Measurements from ENCODE around the gene GNG7.
A peak's percentile ranks its signal among the peaks of the same experiment; 100 is the strongest.
"Not testable (repeated sequence)": the region's sequence is repeated elsewhere in the genome, so short reads cannot be mapped to it uniquely, and the experiment has no call there.

The GNG7 gene

DNA sequence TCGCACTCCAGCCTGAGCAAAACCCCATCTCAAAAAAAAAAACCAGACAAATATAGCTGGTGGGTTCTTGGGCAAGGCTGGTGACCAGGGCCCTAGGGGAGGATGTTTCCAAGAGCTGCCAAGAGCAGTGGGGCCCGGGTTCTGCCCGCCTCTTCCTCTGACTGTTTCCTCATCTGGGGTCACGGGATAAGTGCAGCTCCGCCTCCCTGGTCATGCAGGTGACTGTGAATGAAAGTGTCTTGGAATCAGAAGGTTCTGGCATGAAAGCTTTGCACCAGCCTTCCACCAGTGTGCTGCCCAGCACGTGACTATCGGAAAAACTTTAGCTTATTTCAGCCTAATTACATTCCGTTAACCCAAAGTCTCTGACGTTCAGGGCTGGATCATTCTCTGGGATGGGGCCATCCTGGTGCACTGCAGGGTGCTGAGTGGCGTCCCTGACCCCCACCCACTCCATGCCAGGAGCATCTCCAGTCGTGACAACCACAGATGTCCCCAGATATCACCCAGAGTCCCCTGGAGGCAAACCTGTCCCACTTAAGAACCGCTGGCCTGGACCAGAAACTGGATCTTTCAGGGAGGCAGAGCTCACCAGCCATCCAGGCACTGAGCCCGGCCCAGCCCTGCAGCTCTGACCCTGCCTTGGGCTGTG is 85.6 kb downstream of the GNG7 start:
- DNase-seq: no peak

DNA sequence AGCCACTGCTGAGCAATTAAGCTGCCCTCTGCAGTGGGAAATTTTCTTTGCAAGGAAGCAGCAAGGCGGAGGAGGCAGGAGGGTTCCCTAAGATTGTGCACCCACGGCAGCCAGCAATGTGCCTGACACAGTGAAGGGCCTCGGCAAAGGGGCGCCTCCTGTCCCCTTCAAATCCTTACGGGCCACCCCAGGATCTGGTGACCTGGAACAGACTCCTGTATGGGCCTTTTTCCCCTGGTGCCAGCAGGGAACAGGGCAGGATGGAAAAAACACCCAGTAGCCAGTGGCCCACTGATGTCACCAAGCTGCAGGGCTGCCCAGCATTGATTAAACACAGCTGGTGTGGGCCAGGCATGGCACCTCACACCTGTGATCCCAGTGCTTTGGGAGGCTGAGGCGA is 86.7 kb downstream of the GNG7 start:
- no peak for DNase-seq

GRCh38 chr19:2613507-2614295 is 88.8 kb downstream of the GNG7 start:
- DNase-seq: no peak

- no peak for DNase-seq
Measured at GRCh38 chr19:2612619-2613249, 89.8 kb downstream of the GNG7 start.

GRCh38 chr19:2611483-2612464 is 90.7 kb downstream of the GNG7 start:
- DNase-seq: no peak

GRCh38 chr19:2610637-2611482 is 91.6 kb downstream of the GNG7 start:
- peak; percentile 24 for DNase-seq

- DNase-seq: no peak
Measured at GRCh38 chr19:2609389-2610116, 92.9 kb downstream of the GNG7 start.

- not testable (repeated sequence) for DNase-seq
Measured at GRCh38 chr19:2609034-2609388, 93.5 kb downstream of the GNG7 start.

DNA sequence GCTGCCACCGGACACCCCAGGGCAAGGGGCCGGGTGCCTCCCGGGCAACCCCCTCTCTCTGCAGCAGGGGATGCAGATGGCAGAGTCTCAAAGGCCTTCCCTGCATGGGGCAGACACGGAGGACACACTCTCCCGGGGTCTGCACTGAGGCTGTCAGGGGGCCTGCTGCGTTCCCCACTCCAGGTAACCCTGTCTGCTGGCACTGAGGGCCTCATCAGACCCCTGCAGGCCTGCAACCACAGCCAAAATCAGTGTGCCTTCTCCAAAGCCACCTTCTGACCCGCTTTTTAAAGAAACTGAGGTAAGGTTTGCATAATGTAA is 93.9 kb downstream of the GNG7 start:
- DNase-seq: no peak

DNA sequence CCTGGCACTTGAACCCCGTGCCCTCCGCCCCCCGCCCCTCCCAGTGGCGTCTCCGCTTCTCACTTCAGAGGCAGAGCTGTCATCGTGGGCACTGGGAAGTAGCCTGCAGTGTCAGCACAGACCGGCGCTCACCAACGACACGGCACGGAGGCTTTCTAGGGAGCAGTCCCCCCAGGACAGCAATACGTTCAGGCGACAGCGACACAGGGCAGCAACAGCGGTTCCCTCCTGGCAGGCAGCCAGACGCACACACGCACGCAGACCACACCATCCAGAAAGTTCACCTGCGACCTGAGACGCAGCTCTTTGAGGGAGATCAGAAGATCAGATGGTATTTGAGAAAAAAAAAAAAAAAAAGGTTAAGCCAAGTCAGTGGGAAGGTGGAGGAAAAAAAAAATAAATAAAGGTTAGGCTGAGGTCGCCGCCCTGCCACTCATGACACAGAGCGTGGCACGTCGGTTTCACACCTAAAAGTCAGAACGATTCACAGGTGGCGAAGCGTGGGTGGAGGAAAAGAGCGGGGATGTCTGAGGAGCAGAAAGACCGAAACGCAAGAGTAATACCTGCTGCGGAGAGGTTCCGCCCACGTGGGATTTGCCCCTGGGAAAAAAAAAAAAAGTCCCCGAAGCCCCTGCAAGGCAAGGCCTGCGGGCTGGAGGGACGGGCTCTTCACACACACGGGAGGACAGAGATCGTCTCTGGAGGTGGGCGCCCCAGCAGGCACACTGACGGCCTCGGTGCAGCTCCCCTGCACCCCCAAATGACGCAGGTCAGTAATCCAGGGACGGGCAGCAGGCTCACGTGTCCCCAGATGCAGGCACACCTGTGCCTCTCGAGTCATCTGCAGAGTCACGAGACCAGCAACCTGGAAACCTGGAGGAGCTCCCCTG is 94.5 kb downstream of the GNG7 start:
- DNase-seq: no peak

GRCh38 chr19:2606774-2607173 is 95.7 kb downstream of the GNG7 start:
- DNase-seq: not testable (repeated sequence)

GRCh38 chr19:2605889-2606288 is 96.6 kb downstream of the GNG7 start:
- not testable (repeated sequence) for DNase-seq

- no peak for DNase-seq
Measured at GRCh38 chr19:2604747-2605329, 97.7 kb downstream of the GNG7 start.

DNA sequence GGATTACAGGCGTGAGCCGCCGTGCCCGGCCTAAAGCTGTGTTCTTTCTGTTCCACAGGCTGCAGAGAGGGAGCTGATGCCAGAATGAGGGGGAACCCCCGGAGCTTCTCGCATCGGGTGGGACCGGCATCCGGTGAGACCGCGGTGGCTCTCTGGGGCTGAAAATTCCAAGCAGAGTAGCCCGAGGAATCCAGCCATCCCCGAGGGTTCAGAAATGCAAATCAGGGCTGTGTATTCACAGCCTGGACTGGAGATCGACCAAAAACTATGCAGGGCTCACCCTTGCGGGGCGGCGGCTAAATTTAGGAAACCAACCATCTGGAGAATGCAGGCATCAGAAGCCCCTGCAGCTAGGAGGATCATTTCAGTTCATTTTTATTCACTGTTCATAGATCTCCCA is 99.2 kb downstream of the GNG7 start:
- no peak for DNase-seq

DNA sequence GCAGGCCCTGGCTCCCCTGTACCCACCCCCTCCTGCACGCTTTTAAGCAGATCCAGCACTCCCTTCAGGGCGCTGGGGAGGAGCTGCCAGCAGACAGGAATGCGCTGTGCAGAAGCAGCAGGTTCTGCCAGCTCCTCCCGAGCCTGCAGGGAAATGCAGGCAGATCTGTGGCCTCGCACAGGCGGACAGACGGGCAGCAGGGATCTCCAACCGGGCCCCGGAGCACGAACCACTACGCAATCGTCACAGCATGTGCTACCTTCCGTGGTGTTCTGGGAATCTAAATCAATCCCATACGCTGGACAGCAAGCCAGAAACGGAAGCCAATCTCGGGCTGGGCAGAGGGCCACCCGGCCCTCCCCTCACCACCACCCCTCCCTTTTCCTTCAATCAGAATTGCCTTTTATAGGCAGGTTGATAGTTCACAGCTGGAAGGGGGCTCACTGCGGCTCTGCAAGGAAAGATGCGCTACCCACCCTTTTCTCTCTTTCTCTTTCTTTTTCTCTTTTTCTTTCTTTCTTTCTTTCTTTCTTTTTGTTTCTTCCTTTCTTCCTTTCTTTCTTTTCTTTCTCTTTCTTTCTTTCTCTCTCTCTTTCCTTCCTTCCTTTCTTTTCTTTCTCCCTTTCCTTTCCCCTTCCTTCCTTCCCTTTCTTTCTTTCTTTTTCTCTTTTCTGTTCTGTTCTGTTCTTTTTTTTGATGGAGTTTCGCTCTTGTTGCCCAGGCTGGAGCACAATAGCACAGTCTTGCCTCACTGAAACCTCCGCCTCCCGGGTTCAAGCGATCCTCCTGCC is 99.9 kb downstream of the GNG7 start:
- no peak for DNase-seq

DNA sequence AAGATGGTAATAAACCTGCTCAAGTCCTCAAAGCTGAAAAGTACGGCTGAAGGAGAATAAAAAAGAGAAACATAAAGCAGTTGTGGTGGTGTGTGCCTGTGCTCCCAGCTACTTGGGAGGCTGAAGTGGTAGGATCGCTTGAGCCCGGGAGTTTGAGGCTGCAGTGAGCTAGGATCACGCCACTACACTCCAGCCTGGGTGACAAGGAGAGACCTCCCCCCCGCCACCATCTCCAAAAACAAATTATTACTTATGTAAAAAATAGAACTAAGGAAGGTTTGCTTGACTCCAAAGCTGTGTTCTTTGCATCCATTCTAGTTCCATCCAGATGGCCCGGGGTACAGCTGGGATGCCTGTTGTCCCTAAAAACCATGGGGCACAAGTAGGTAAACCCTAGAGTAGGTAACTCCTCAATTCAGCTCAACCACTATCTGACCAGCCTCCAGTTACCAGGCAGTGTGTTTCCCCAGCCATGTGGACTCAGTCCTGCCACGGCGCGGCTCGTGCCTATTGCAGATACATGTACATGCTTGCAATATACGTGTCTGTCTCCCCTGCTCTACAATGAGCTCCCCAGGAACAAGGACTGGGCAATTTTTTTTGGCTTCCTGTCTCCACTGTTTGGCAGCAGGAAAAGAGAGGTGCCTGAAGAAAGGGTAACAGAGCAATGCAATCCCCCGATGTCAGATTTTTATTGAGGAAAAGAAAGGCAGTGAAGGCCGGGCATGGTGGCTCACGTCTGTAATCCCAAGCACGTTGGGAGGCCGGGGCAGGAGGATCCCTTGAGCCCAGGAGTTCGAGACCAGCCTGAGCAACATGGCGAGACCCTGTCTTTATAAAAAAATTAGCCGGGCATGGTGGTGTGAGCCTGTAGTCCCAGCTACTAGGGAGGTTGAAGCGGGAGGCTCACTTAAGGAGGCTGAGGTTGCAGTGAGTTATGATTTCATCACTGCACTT is 101.3 kb downstream of the GNG7 start:
- no peak for DNase-seq

DNA sequence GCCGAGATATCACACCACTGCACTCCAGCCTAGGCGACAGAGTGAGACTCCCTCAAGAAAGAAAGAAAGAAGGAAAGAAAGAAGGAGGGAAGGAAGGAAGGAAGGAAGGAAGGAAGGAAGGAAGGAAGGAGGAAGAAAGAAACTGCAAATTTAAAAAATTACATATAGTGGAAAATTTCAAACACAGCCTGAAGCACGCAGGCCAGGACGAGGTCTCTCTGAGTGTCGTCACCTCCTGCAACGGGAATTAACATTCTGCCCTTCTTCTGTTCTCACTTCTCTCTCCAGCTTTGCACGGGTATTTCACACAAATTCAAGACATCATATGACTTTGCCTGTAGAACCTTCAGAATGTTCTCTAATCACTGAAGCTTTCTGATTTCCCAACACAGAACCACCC is 108.2 kb downstream of the GNG7 start:
- no peak for DNase-seq

GRCh38 chr19:2592824-2593223 is 109.7 kb downstream of the GNG7 start:
- no peak for DNase-seq

Data from NCI-H748 treated with DMSO at 0.1 percent for 48 hours (cell line).